Vagina (tissue), 2 donors: ENCODE results near the gene DDIT4. TPM values are rescaled to one million over a fixed set of nuclear protein-coding genes. Genes with fewer than 3 reads are reported as not detected.
A peak's percentile ranks its signal among the peaks of the same experiment; 100 is the strongest.
"Not testable (repeated sequence)": the region's sequence is repeated elsewhere in the genome, so short reads cannot be mapped to it uniquely, and the experiment has no call there.

Source experiments
- DNase-seq, 2 donors: peaks; one replicate each; pipeline ENCODE4 v3.0.0-alpha.2; 2017; ENCODE audit errors: extremely low spot score in 2 of 2
- H3K27ac ChIP-seq: fragments of 200-600 bp; sonication (generic); one replicate; pipeline ENCODE4 v1.5.1; 2019
- H3K27me3 ChIP-seq: fragments of 200-600 bp; sonication (generic); one replicate; pipeline ENCODE4 v1.5.1; 2019
- H3K36me3 ChIP-seq, 2 donors: fragments of 200-600 bp; sonication (generic); one replicate each; pipeline ENCODE4 v1.5.1; 2017 to 2019
- H3K4me1 ChIP-seq: fragments of 200-600 bp; sonication (generic); one replicate; pipeline ENCODE4 v1.5.1; 2019
- H3K4me3 ChIP-seq, 2 donors: fragments of 200-600 bp; sonication (generic); 1 replicate in 1 of 2; 2 replicates in 1 of 2; pipeline ENCODE4 v1.5.1; 2016 to 2019
- H3K9me3 ChIP-seq: fragments of 200-600 bp; sonication (generic); one replicate; pipeline ENCODE4 v1.5.1; 2019
- POLR2A ChIP-seq, 2 donors: fragments of 450-650 bp; IDR thresholded peaks; one replicate each; pipeline ENCODE4 v1.6.1; 2017; ENCODE audit warnings: antibody characterized with exemption in 2 of 2, mild to moderate bottlenecking in 2 of 2, moderate library complexity in 2 of 2
- POLR2AphosphoS5 ChIP-seq, 2 donors: sonication (generic); formaldehyde crosslinking; IDR thresholded peaks; one replicate each; pipeline ENCODE4 v1.9.0; 2017; ENCODE audit warnings: antibody characterized with exemption in 2 of 2, mild to moderate bottlenecking in 2 of 2, low read depth in 1 of 2; ENCODE audit not compliant: insufficient read depth in 1 of 2
- intact Hi-C: fragments of 100-400 bp; cut with DNase I; formaldehyde crosslinking; loops from one replicate; pipeline ENCODE4 v1.15.1; 2023
- total RNA-seq: library from RNA; depleted of rRNA; stranded (reverse); fragments of >200 nt; gene quantifications from one replicate; pipeline ENCODE4 v1.2.3, GENCODE V29; 2016
- TF ChIP-seq, protein P1 (sequence below), 3 experiments: fragments of 450-650 bp in 2 of 3; fragments of 200-600 bp in 1 of 3; sonication (generic) in 1 of 3; IDR thresholded peaks; one replicate each; pipeline ENCODE4 v1.5.1; 2017 to 2019; ENCODE audit warnings: antibody characterized with exemption in 3 of 3, mild to moderate bottlenecking in 2 of 3, moderate library complexity in 2 of 3

DDIT4 gene
- total RNA-seq, 1 donor from 2014 or later: 1,063 TPM

DNA sequence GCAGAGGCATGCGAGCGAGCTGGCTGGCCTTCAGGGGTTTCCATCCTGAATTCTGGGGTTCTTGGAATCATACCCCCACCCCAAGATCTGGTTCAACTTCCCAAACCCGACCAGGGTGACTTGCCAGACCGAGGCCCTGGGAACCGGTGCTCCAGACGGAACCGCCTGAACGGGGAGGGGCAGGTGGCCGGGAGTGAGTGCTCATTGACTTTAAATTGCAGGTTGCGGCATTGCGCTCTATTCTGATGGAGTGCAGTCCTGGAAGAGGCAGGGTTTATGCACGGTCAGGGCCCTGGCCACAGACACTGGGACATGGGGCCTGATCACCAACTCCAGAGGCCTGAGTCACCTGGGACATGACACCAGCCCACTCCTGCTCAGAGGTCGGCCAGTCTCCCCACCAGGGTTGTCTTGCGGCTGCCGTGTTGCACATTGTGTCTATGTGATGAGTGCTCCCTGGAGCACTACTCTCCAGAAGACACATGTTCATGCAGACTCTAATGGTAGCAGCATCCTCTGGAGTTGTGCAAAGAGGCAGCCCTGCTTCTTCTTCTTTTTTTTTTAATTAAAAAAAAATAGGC, 5.8 kb upstream of the DDIT4 start:
- DNase-seq: no peak
- Histone ChIP-seq H3K27ac (no peak overlapping the region), H3K9me3 (no peaks in the 10 kb centered on the region), H3K27me3 (no peaks in the 10 kb centered on the region), H3K4me1 (peaks cover 31% of the 10 kb centered on the region), H3K36me3 (no peaks in the 10 kb centered on the region), H3K4me3 (no peak overlapping the region)
- intact Hi-C loops: no loop called here
- TF ChIP-seq, protein P1, sequence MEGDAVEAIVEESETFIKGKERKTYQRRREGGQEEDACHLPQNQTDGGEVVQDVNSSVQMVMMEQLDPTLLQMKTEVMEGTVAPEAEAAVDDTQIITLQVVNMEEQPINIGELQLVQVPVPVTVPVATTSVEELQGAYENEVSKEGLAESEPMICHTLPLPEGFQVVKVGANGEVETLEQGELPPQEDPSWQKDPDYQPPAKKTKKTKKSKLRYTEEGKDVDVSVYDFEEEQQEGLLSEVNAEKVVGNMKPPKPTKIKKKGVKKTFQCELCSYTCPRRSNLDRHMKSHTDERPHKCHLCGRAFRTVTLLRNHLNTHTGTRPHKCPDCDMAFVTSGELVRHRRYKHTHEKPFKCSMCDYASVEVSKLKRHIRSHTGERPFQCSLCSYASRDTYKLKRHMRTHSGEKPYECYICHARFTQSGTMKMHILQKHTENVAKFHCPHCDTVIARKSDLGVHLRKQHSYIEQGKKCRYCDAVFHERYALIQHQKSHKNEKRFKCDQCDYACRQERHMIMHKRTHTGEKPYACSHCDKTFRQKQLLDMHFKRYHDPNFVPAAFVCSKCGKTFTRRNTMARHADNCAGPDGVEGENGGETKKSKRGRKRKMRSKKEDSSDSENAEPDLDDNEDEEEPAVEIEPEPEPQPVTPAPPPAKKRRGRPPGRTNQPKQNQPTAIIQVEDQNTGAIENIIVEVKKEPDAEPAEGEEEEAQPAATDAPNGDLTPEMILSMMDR (IDR thresholded peaks at IDR 0.05): no peak
- no peak for TF ChIP-seq POLR2A (IDR thresholded peaks at IDR 0.05)
- no peak for TF ChIP-seq POLR2AphosphoS5 (IDR thresholded peaks at IDR 0.05; ENCODE audit: insufficient read depth in 1 of 2, low read depth in 1 of 2)

DNA sequence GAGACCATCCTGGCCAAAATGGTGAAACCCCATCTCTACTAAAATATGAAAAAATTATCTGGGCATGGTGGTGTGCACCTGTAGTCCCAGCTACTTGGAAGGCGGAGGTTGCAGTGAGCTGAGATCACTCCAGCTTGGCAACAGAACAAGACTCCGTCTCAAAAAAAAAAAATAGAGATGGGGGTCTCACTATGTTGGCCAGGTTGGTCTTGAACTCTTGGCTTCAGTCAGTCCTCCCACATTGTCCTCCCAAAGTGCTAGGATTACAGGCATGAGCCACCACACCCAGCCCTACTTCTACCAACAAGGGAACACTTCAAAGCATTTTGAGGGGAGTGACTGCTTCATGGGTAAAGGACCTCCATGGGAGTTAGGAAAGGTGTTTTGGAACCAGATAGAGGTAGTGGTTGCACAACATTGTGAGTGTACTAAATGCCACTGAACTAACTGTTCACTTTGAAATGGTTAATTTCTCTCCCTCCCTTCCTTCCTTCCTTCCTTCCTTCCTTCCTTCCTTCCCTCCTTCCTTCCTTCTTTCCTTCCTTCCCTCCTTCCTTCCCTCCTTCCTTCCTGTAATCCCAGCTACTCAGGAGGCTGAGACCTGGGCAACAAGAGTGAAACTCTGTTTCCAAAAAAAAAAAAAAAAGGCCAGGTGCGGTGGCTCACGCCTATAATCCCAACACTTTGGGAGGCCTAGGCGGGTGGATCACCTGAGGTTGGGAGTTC, 5.1 kb upstream of the DDIT4 start:
- intact Hi-C loops, H3K27ac ChIP-seq: not testable (repeated sequence)

DNA sequence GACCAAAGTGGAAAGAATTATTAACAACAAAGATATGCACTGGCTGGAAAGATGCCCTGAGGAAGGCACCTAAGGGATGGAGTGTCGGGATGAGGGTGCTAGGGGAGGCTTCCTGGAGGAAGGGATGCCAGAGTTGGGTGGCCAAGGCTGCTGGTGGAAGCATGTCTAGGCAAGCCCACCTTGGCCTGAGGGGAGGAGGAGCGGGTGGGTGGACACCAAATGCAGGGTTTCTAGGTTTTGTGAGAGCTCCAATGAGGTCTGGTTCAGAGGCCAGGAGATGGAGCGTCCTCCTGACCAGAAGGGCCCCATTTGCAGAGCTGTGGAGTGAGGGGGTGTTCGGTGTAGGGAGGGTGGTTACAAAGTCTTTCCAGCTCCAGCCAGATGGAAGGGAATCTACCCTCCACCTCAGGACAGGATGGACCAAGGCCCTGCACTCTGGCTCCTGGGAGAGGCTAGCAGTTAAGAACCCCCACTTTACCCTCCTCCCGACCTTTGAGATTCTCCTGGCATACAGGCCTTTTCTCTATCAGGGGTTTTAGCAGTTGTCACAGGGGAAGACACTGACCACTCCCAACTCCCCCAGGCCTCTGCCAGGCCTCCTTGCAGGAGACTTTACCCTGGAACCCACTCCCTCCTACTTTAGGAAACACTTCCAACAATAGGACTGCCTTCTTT, 3.0 kb upstream of the DDIT4 start:
- Histone ChIP-seq H3K36me3 (peaks cover 0 to 16% of the 10 kb centered on the region in 2 donors), H3K4me1 (peaks cover 25% of the 10 kb centered on the region), H3K4me3 (no peak overlapping the region), H3K9me3 (no peaks in the 10 kb centered on the region), H3K27ac (peak overlapping the region; percentile 29), H3K27me3 (no peaks in the 10 kb centered on the region)
- no peak for DNase-seq
- intact Hi-C loops: loop anchor here (5.0 to 10.0 kb wide), 2 partner anchors 46 to 62 kb away; no protein-coding TSS in a partner anchor
- no peak for TF ChIP-seq POLR2A (IDR thresholded peaks at IDR 0.05)
- TF ChIP-seq POLR2AphosphoS5 (IDR thresholded peaks at IDR 0.05; ENCODE audit: insufficient read depth in 1 of 2, low read depth in 1 of 2): no peak
- TF ChIP-seq, protein P1 (IDR thresholded peaks at IDR 0.05): no peak

More for the DNA sequence above, 5.1 kb upstream of the DDIT4 start:
- not testable (repeated sequence) for H3K27me3 ChIP-seq, H3K4me3 ChIP-seq, H3K36me3 ChIP-seq, DNase-seq, H3K9me3 ChIP-seq
- peaks cover 26% of the 10 kb centered on the region for H3K4me1 ChIP-seq

DNA sequence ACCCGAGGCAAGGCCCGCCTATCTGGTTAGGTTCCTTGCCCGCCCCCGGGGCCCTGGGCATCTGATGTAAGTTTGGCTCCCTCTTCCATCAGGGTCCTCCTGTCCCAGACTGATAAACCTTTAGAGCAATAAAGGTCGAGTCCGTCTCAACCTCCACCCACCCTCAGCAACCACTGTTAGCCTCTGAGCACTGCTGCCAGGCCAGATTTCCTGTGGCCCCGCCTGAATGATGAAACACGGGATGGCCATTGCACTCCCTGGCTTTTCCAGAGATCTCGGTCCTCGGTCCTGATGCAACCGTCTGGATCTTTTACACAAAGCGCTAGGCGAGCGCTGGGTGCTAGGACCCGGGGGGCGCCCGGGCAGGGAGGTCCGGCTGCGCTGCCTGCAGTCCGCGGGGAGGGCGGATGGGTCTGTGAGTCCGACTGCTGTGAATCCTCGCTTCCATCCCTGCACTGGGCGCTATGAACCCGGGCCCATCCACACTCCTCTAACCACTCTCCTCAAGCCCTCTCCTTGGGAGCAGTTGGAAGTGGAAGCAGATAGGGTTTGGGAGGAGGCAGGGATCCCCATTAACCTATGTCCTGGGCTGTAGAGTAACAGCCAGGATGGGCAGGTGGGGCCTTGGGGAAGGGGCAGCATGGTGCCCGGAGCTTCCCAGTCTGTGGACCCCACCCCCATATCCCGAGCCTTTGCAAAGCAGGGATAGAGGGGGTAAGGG, 875 bp upstream of the DDIT4 start:
- H3K36me3 ChIP-seq: peaks cover 0 to 25% of the 10 kb centered on the region in 2 donors
- H3K27ac ChIP-seq: peak overlapping the region; percentile 99
- no peaks in the 10 kb centered on the region for H3K9me3 ChIP-seq
- H3K4me3 ChIP-seq: peak overlapping the region; percentile 90 to 99
- intact Hi-C loops: loop anchor here (5.0 to 10.0 kb wide), 2 partner anchors 48 to 59 kb away; no protein-coding TSS in a partner anchor
- TF ChIP-seq POLR2AphosphoS5 (IDR thresholded peaks at IDR 0.05; ENCODE audit: insufficient read depth in 1 of 2, low read depth in 1 of 2) (peak; percentile 33 to 70), POLR2A (IDR thresholded peaks at IDR 0.05) (peak in 1 of 2 donors; percentile 59)
- TF ChIP-seq, protein P1 (IDR thresholded peaks at IDR 0.05): no peak
- H3K4me1 ChIP-seq: peaks cover 34% of the 10 kb centered on the region
- peak in 1 of 2 donors; percentile 98 for DNase-seq
- no peaks in the 10 kb centered on the region for H3K27me3 ChIP-seq

DNA sequence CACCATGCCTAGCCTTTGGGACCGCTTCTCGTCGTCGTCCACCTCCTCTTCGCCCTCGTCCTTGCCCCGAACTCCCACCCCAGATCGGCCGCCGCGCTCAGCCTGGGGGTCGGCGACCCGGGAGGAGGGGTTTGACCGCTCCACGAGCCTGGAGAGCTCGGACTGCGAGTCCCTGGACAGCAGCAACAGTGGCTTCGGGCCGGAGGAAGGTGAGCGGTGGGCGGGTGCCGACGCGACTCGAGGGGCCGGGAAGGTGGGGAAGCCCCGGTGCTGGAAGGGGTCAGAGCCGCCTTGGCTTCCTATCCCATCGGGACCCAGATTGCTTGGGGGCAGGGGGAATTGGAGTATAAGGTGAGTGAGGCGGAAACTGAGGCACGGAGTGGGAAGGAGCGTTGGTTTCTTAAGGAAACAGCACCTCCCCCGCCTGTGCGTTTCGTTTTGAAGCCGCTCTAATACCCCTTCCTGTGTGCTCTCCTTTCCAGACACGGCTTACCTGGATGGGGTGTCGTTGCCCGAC, 547 bp downstream of the DDIT4 start:
- no peaks in the 10 kb centered on the region for H3K27me3 ChIP-seq
- H3K4me3 ChIP-seq: peak overlapping the region; percentile 90 to 99
- H3K4me1 ChIP-seq: peaks cover 34% of the 10 kb centered on the region
- intact Hi-C loops: loop anchor here (5.0 to 10.0 kb wide), 2 partner anchors 49 to 58 kb away; no protein-coding TSS in a partner anchor
- TF ChIP-seq POLR2AphosphoS5 (IDR thresholded peaks at IDR 0.05; ENCODE audit: insufficient read depth in 1 of 2, low read depth in 1 of 2): no peak
- TF ChIP-seq, protein P1 (IDR thresholded peaks at IDR 0.05): no peak
- TF ChIP-seq POLR2A (IDR thresholded peaks at IDR 0.05): no peak
- H3K36me3 ChIP-seq: peaks cover 0 to 25% of the 10 kb centered on the region in 2 donors
- H3K9me3 ChIP-seq: no peaks in the 10 kb centered on the region
- H3K27ac ChIP-seq: peak overlapping the region; percentile 99
- no peak for DNase-seq
